HCT116 (cell line): ENCODE data around the gene TMEM132D. TPM values are rescaled to one million over a fixed set of nuclear protein-coding genes. Genes with fewer than 3 reads are reported as not detected.

ENCODE experiments used
- ATAC-seq: fragments of 200-7000 bp; cut with Tn5 transposase; 2 replicates; pipeline ENCODE4 v1.9.1; 2020; ENCODE audit warnings: mild to moderate bottlenecking, moderate library complexity
- BruUV-seq: library from RNA; stranded (reverse); fragments of 400-500 nt; replicated peaks from 2 replicates; lab custom pipeline; 2021; lab: Mats Ljungman, UMichigan
- CTCF ChIA-PET: fragments of 300-600 bp; sonication (Branson Sonifier 250); formaldehyde crosslinking; loops from one replicate; lab custom pipeline; 2021; ENCODE audit warnings: antibody characterized with exemption; lab: Charles Lee
- POLR2A ChIA-PET: fragments of 300-600, 350-600 bp; sonication (Branson Sonifier 250); formaldehyde crosslinking; loops from one replicate; lab custom pipeline; 2021; ENCODE audit warnings: antibody characterized with exemption; lab: Charles Lee
- RAD21 ChIA-PET, 2 experiments: fragments of 300-600 bp; sonication (Branson Sonifier 250); formaldehyde crosslinking; loops; one replicate each; lab custom pipeline; 2023; ENCODE audit warnings: low total read pairs in 2 of 2; ENCODE audit not compliant: uncharacterized antibody in 2 of 2, unreplicated experiment in 2 of 2, low non-redundant PET in 1 of 2; lab: Charles Lee
- DNase-seq: peaks from one replicate; pipeline ENCODE4 v3.0.0-alpha.2; 2010; ENCODE audit warnings: low read depth, low spot score
- H2AFZ ChIP-seq: fragments of 200-600 bp; shearing (Covaris generic), sonication (generic); 2 replicates; pipeline ENCODE4 v1.6.1; 2017; ENCODE audit warnings: low read depth, mixed run types, mixed read lengths, antibody characterized with exemption, low read length; ENCODE audit not compliant: poor library complexity, severe bottlenecking
- H3K27ac ChIP-seq: 2 replicates; pipeline ENCODE4 v1.5.1; 2012; ENCODE audit warnings: low read depth, low read length
- H3K27me3 ChIP-seq: fragments of 200-600 bp; sonication (generic); 2 replicates; pipeline ENCODE4 v1.6.1; 2016; ENCODE audit warnings: mixed run types, low read length, mixed read lengths; ENCODE audit not compliant: insufficient read depth
- H3K36me3 ChIP-seq, 2 experiments: fragments of 200-500 bp in 1 of 2; fragments of 200-600 bp in 1 of 2; sonication (Bioruptor generic) in 1 of 2; sonication (generic) in 1 of 2; 2 replicates each; pipeline versions ENCODE4 v1.5.1 to v1.6.1; 2014 to 2016; ENCODE audit warnings: low read length in 2 of 2, inconsistent platforms in 1 of 2, mixed read lengths in 1 of 2, mixed run types in 1 of 2; ENCODE audit not compliant: insufficient read depth in 2 of 2, control insufficient read depth in 1 of 2
- H3K4me1 ChIP-seq, 2 experiments: fragments of 200-600 bp in 1 of 2; sonication (generic) in 1 of 2; 2 replicates each; pipeline versions ENCODE4 v1.5.1 to v1.6.1; 2012 to 2017; ENCODE audit warnings: low read length in 2 of 2, inconsistent platforms in 1 of 2, mild to moderate bottlenecking in 1 of 2, mixed read lengths in 1 of 2, mixed run types in 1 of 2, moderate library complexity in 1 of 2; ENCODE audit not compliant: insufficient read depth in 2 of 2, control insufficient read depth in 1 of 2
- H3K4me2 ChIP-seq: fragments of 200-600 bp; sonication (generic); 2 replicates; pipeline ENCODE4 v1.6.1; 2017; ENCODE audit warnings: mixed run types, low read length, mixed read lengths
- H3K4me3 ChIP-seq, 2 experiments: fragments of 200-600 bp in 1 of 2; sonication (generic) in 1 of 2; replicated peaks in 1 of 2; 2 replicates each; pipeline ENCODE4 v1.5.1; 2011 to 2016; ENCODE audit warnings: low read length in 2 of 2, control low read depth in 1 of 2, low read depth in 1 of 2, mild to moderate bottlenecking in 1 of 2, mixed read lengths in 1 of 2, mixed run types in 1 of 2
- H3K79me2 ChIP-seq: fragments of 200-600 bp; sonication (generic); 2 replicates; pipeline ENCODE4 v1.6.1; 2017; ENCODE audit warnings: mild to moderate bottlenecking, mixed run types, low read length, moderate library complexity, mixed read lengths; ENCODE audit not compliant: insufficient read depth
- H3K9ac ChIP-seq: fragments of 200-600 bp; sonication (generic); 2 replicates; pipeline ENCODE4 v1.6.1; 2016; ENCODE audit warnings: low read length, mixed read lengths
- H3K9me2 ChIP-seq: fragments of 200-600 bp; sonication (generic), shearing (Covaris generic); 2 replicates; pipeline ENCODE4 v1.6.1; 2017; ENCODE audit warnings: mixed run types, mild to moderate bottlenecking, moderate library complexity; ENCODE audit not compliant: insufficient read depth
- H3K9me3 ChIP-seq, 2 experiments: fragments of 200-500 bp in 1 of 2; fragments of 200-600 bp in 1 of 2; sonication (Bioruptor generic) in 1 of 2; sonication (generic) in 1 of 2; 2 replicates each; pipeline ENCODE4 v1.6.1; 2014 to 2017; ENCODE audit warnings: low read length in 2 of 2, mixed read lengths in 2 of 2, inconsistent platforms in 1 of 2, low read depth in 1 of 2, mild to moderate bottlenecking in 1 of 2, mixed run types in 1 of 2, moderate library complexity in 1 of 2; ENCODE audit not compliant: control insufficient read depth in 1 of 2, insufficient read depth in 1 of 2
- H4K20me1 ChIP-seq: fragments of 200-600 bp; sonication (generic), shearing (Covaris generic); 2 replicates; pipeline ENCODE4 v1.6.1; 2017; ENCODE audit warnings: mixed run types, mild to moderate bottlenecking, moderate library complexity; ENCODE audit not compliant: insufficient read depth
- ATF3 ChIP-seq: IDR thresholded peaks from 2 replicates; pipeline ENCODE4 v1.6.1; 2012
- CEBPB ChIP-seq: IDR thresholded peaks from 2 replicates; pipeline ENCODE4 v1.6.1; 2012; ENCODE audit warnings: low read depth
- EZH2phosphoT487 ChIP-seq: fragments of 200-600 bp; IDR thresholded peaks from 2 replicates; pipeline ENCODE4 v1.6.1; 2018; ENCODE audit warnings: antibody characterized with exemption, borderline replicate concordance
- FOSL1 ChIP-seq: IDR thresholded peaks from 2 replicates; pipeline ENCODE4 v1.6.1; 2012; ENCODE audit warnings: low read depth
- REST ChIP-seq: IDR thresholded peaks from 2 replicates; pipeline ENCODE4 v1.6.1; 2012; ENCODE audit warnings: low read depth
- SRF ChIP-seq: IDR thresholded peaks from 2 replicates; pipeline ENCODE4 v1.6.1; 2012; ENCODE audit warnings: low read depth
- ZNF274 ChIP-seq: fragments of 200-500 bp; sonication (Bioruptor generic); IDR thresholded peaks from 2 replicates; pipeline ENCODE4 v1.6.1; 2014; ENCODE audit warnings: mild to moderate bottlenecking, low read depth, low read length, inconsistent platforms
- intact Hi-C: fragments of 100-400 bp; cut with micrococcal nuclease; formaldehyde crosslinking; loops from 2 replicates; pipeline ENCODE4 v1.10.0; 2022
- total RNA-seq: library from RNA; stranded (reverse); gene quantifications from one replicate; pipeline ENCODE4 v1.2.1, GENCODE V29; 2021; ENCODE audit not compliant: unreplicated experiment

The TMEM132D gene
- total RNA-seq, 1 experiment from 2014 or later = not detected

GRCh38 chr12:129701631-129702101 lies 202.2 kb downstream of the TMEM132D start:
- Histone ChIP-seq H3K9ac (no peak overlapping the region), H2AFZ (no peak overlapping the region), H3K36me3 (no peaks in the 10 kb centered on the region), H3K4me2 (no peak overlapping the region), H3K27ac (no peak overlapping the region), H3K4me3 (no peak overlapping the region), H3K9me3 (peaks cover 6 to 24% of the 10 kb centered on the region in 2 experiments; a peak in 3 of 4 replicates), H3K27me3 (no peaks in the 10 kb centered on the region), H3K79me2 (no peaks in the 10 kb centered on the region), H4K20me1 (no peaks in the 10 kb centered on the region), H3K9me2 (no peaks in the 10 kb centered on the region), H3K4me1 (no peaks in the 10 kb centered on the region)
- ChIA-PET POLR2A (no interaction called here), CTCF (no interaction called here), RAD21 (no interaction called here)
- DNase-seq = no peak
- TF ChIP-seq FOSL1 = no peak
- no peak for TF ChIP-seq ZNF274
- intact Hi-C loops = no loop called here
- ATAC-seq = no peak
- no TSS peak for BruUV-seq

GRCh38 chr12:129700036-129700435 lies 203.8 kb downstream of the TMEM132D start:
- Histone ChIP-seq H3K9me2 (no peaks in the 10 kb centered on the region), H3K4me2 (no peak overlapping the region), H2AFZ (no peak overlapping the region), H3K36me3 (no peaks in the 10 kb centered on the region), H3K9me3 (peaks cover 9 to 29% of the 10 kb centered on the region in 2 experiments; a peak in 3 of 4 replicates), H3K4me3 (no peak overlapping the region), H4K20me1 (no peaks in the 10 kb centered on the region), H3K27me3 (no peaks in the 10 kb centered on the region), H3K27ac (no peak overlapping the region), H3K79me2 (no peaks in the 10 kb centered on the region), H3K4me1 (no peaks in the 10 kb centered on the region), H3K9ac (no peak overlapping the region)
- DNase-seq (no peak), ATAC-seq (no peak)
- TF ChIP-seq SRF (no peak), ATF3 (no peak), REST (no peak), EZH2phosphoT487 (no peak), CEBPB (no peak)
- BruUV-seq = no TSS peak
- POLR2A ChIA-PET = no interaction called here
- intact Hi-C loops = no loop called here
- RAD21 ChIA-PET = no interaction called here
- CTCF ChIA-PET = no interaction called here
